ENCODE data around the gene PTPRE.

DNA sequence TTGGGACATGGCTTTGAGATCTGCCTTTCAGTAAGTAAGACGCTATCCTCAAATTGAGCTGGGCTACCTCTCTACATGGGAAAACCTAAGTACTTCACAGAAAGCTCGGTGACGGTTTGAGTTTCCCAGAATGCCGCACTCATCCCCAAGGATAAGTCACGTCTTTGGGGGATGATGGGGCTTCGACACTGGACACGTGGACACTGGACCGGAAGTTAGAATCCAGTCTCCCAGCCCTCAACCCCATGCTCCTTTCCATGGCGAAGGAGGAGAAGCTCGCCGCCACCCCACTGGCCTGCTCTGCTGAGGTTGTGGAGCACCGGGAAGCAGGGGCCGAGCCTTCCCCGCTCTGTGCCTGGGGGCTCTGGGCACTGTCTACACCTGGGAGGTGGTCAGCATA is 27.5 kb downstream of the PTPRE start:
- TF ChIP-seq POLR2A (IDR thresholded peaks at IDR 0.05; ENCODE audit: low read depth, low read length), result no peak
- TF ChIP-seq POLR2AphosphoS5 (IDR thresholded peaks at IDR 0.05; ENCODE audit: low read depth, low read length), result no peak
